GM18498 (cell line): ENCODE data around the gene FOXO6.

ENCODE experiments used
- ATAC-seq: cut with Tn5 transposase; IDR thresholded peaks from one replicate; pipeline ENCODE4 v1.9.1; 2021; ENCODE audit warnings: mild to moderate bottlenecking, moderate library complexity; ENCODE audit not compliant: unreplicated experiment

The FOXO6 gene

GRCh38 chr1:41364442-41365319, 3.4 kb downstream of the FOXO6 start:
- ATAC-seq: no peak

GRCh38 chr1:41365320-41365633, 4.0 kb downstream of the FOXO6 start:
- no peak for ATAC-seq

GRCh38 chr1:41365772-41366454, 4.7 kb downstream of the FOXO6 start:
- no peak for ATAC-seq

GRCh38 chr1:41366455-41367287, 5.4 kb downstream of the FOXO6 start:
- ATAC-seq: no peak

GRCh38 chr1:41367288-41367642, 6.0 kb downstream of the FOXO6 start:
- ATAC-seq: no peak

GRCh38 chr1:41368366-41368765, 7.1 kb downstream of the FOXO6 start:
- ATAC-seq: no peak

- ATAC-seq: no peak
Observed at GRCh38 chr1:41368801-41369200, 7.6 kb downstream of the FOXO6 start.

- ATAC-seq: no peak
Observed at GRCh38 chr1:41369531-41369930, 8.3 kb downstream of the FOXO6 start.

GRCh38 chr1:41370225-41370624, 9.0 kb downstream of the FOXO6 start:
- no peak for ATAC-seq

GRCh38 chr1:41370756-41371420, 9.7 kb downstream of the FOXO6 start:
- no peak for ATAC-seq

- ATAC-seq: no peak
Observed at GRCh38 chr1:41371630-41372599, 10.7 kb downstream of the FOXO6 start.

GRCh38 chr1:41372600-41372993, 11.4 kb downstream of the FOXO6 start:
- ATAC-seq: no peak

GRCh38 chr1:41373373-41373772, 12.1 kb downstream of the FOXO6 start:
- ATAC-seq: no peak

GRCh38 chr1:41374711-41375110, 13.5 kb downstream of the FOXO6 start:
- no peak for ATAC-seq

- ATAC-seq: no peak
Observed at GRCh38 chr1:41377397-41377796, 16.2 kb downstream of the FOXO6 start.

GRCh38 chr1:41378222-41378621, 17.0 kb downstream of the FOXO6 start:
- ATAC-seq: no peak

GRCh38 chr1:41378999-41379737, 17.9 kb downstream of the FOXO6 start:
- no peak for ATAC-seq

GRCh38 chr1:41379738-41380130, 18.5 kb downstream of the FOXO6 start:
- no peak for ATAC-seq

- no peak for ATAC-seq
Observed at GRCh38 chr1:41380195-41380594, 19.0 kb downstream of the FOXO6 start.
